Liver (tissue), 9 donors: ENCODE results near the gene PTGES. TPM values are rescaled to one million over a fixed set of nuclear protein-coding genes. Genes with fewer than 3 reads are reported as not detected.

Experiments
- DNase-seq: peaks from one replicate; pipeline ENCODE4 v3.0.0-alpha.2; 2017; ENCODE audit warnings: low spot score
- H3K27ac ChIP-seq, 2 donors: one replicate each; pipeline ENCODE4 v1.7.0; 2013; ENCODE audit warnings: inconsistent platforms in 2 of 2, low read length in 2 of 2, control low read depth in 1 of 2, low read depth in 1 of 2, mild to moderate bottlenecking in 1 of 2
- H3K27me3 ChIP-seq, 4 donors: one replicate each; pipeline versions ENCODE4 v1.6.1 to v1.7.0; 2013; ENCODE audit warnings: low read length in 3 of 4, inconsistent platforms in 1 of 4, mild to moderate bottlenecking in 1 of 4, moderate library complexity in 1 of 4; ENCODE audit not compliant: control insufficient read depth in 4 of 4, insufficient read depth in 4 of 4
- H3K36me3 ChIP-seq, 4 donors: one replicate each; pipeline versions ENCODE4 v1.6.1 to v1.7.0; 2013; ENCODE audit warnings: low read length in 3 of 4, mild to moderate bottlenecking in 3 of 4, low read depth in 1 of 4, moderate library complexity in 1 of 4; ENCODE audit not compliant: control insufficient read depth in 4 of 4, insufficient read depth in 3 of 4
- H3K4me1 ChIP-seq, 4 donors: one replicate each; pipeline versions ENCODE4 v1.6.1 to v1.7.0; 2013; ENCODE audit warnings: low read length in 3 of 4, mild to moderate bottlenecking in 3 of 4, moderate library complexity in 1 of 4; ENCODE audit not compliant: control insufficient read depth in 4 of 4, insufficient read depth in 4 of 4
- H3K4me3 ChIP-seq, 3 donors: one replicate each; pipeline versions ENCODE4 v1.6.1 to v1.7.0; 2013; ENCODE audit warnings: low read length in 3 of 3, control low read depth in 1 of 3, low read depth in 1 of 3, mild to moderate bottlenecking in 1 of 3
- H3K9ac ChIP-seq, 2 donors: one replicate each; pipeline ENCODE4 v1.7.0; 2013; ENCODE audit warnings: low read length in 2 of 2, mild to moderate bottlenecking in 2 of 2, moderate library complexity in 2 of 2, control low read depth in 1 of 2, low read depth in 1 of 2
- H3K9me3 ChIP-seq, 4 donors: one replicate each; pipeline versions ENCODE4 v1.6.1 to v1.7.0; 2013; ENCODE audit warnings: low read length in 3 of 4; ENCODE audit not compliant: control insufficient read depth in 4 of 4
- CTCF ChIP-seq: fragments of 150-350 bp; IDR thresholded peaks from 2 replicates; pipeline ENCODE4 v1.5.1; 2017; ENCODE audit warnings: improper control_type of control experiment, low read depth, low read length; ENCODE audit not compliant: missing input control
- EGR1 ChIP-seq, 2 donors: IDR thresholded peaks; 2 replicates each; pipeline ENCODE4 v1.6.1; 2016 to 2018; ENCODE audit warnings: antibody characterized with exemption in 2 of 2, low read depth in 2 of 2
- FOXA1 ChIP-seq: IDR thresholded peaks from 2 replicates; pipeline ENCODE4 v1.6.1; 2016; ENCODE audit warnings: antibody characterized with exemption
- FOXA2 ChIP-seq: IDR thresholded peaks from 2 replicates; pipeline ENCODE4 v1.6.1; 2016; ENCODE audit warnings: antibody characterized with exemption
- GABPA ChIP-seq, 2 donors: IDR thresholded peaks in 1 of 2; conservative IDR thresholded peaks in 1 of 2; 2 replicates each; pipeline ENCODE4 v1.6.1; 2016; ENCODE audit warnings: antibody characterized with exemption in 2 of 2, mild to moderate bottlenecking in 1 of 2, moderate library complexity in 1 of 2
- HNF4G ChIP-seq: IDR thresholded peaks from 2 replicates; pipeline ENCODE4 v1.6.1; 2016; ENCODE audit warnings: antibody characterized with exemption
- JUND ChIP-seq, 2 donors: IDR thresholded peaks; 2 replicates each; pipeline ENCODE4 v1.6.1; 2016; ENCODE audit warnings: antibody characterized with exemption in 2 of 2
- MAX ChIP-seq: IDR thresholded peaks from 2 replicates; pipeline ENCODE4 v1.6.1; 2016; ENCODE audit warnings: antibody characterized with exemption
- RAD21 ChIP-seq, 2 donors: IDR thresholded peaks; 2 replicates each; pipeline ENCODE4 v1.6.1; 2016; ENCODE audit warnings: antibody characterized with exemption in 2 of 2, mild to moderate bottlenecking in 2 of 2
- REST ChIP-seq: IDR thresholded peaks from 2 replicates; pipeline ENCODE4 v1.6.1; 2016; ENCODE audit warnings: antibody characterized with exemption, mild to moderate bottlenecking
- RXRA ChIP-seq, 2 donors: IDR thresholded peaks; 2 replicates each; pipeline ENCODE4 v1.6.1; 2017 to 2018; ENCODE audit warnings: antibody characterized with exemption in 2 of 2, mild to moderate bottlenecking in 1 of 2
- SP1 ChIP-seq: IDR thresholded peaks from 2 replicates; pipeline ENCODE4 v1.6.1; 2018; ENCODE audit warnings: antibody characterized with exemption, mild to moderate bottlenecking
- TAF1 ChIP-seq: conservative IDR thresholded peaks from 2 replicates; pipeline ENCODE4 v1.6.1; 2016; ENCODE audit warnings: antibody characterized with exemption, mild to moderate bottlenecking
- YY1 ChIP-seq: IDR thresholded peaks from 2 replicates; pipeline ENCODE4 v1.6.1; 2016; ENCODE audit warnings: antibody characterized with exemption, mild to moderate bottlenecking
- ZBTB33 ChIP-seq: IDR thresholded peaks from 2 replicates; pipeline ENCODE4 v1.6.1; 2016; ENCODE audit warnings: antibody characterized with exemption
- WGBS: extraction: QIAGEN DNeasy Blood & Tissue Kit; methylation state at CpG from one replicate; pipeline ENCODE4 v1.1.7; 2013; 5-methylcytosine and 5-hydroxymethylcytosine counted together
- polyA plus RNA-seq, 2 donors: library from polyadenylated mRNA; stranded (reverse) in 1 of 2; unstranded in 1 of 2; fragments of 200-250 nt in 1 of 2; fragments of >200 nt in 1 of 2; fragmentation: Nextera tagmentation in 1 of 2; extraction: Ambion mirVana in 1 of 2; gene quantifications; one replicate each; pipeline versions ENCODE4 v1.2.1 to v1.2.3, GENCODE V29; 2013 to 2015
- total RNA-seq, 2 donors: library from RNA; depleted of rRNA; stranded (reverse); fragments of >200 nt; gene quantifications; one replicate each; pipeline ENCODE4 v1.2.3, GENCODE V29; 2014
- donor health status: healthy.
- donor health status: healthy.
- donor health status: healthy.
- donor health status: healthy.
- donor health status: healthy.

PTGES gene
- total and polyA plus RNA-seq, 4 donors, result 0.07 to 0.47 (median 0.17) TPM; not detected in 1

GRCh38 chr9:129756191-129756590 is 3.3 kb upstream of the PTGES start:
- no peak for DNase-seq
- Histone ChIP-seq H3K9ac (no peak overlapping the region), H3K36me3 (no peaks in the 10 kb centered on the region), H3K4me1 (no peaks in the 10 kb centered on the region), H3K9me3 (no peaks in the 10 kb centered on the region), H3K4me3 (no peak overlapping the region), H3K27ac (no peak overlapping the region), H3K27me3 (peaks cover 0 to 4% (median 0%) of the 10 kb centered on the region in 4 donors)
- WGBS, result 93% methylated on average over 6 of the region's 6 CpGs
- TF ChIP-seq FOXA2 (no peak), YY1 (no peak), MAX (no peak), RAD21 (IDR thresholded peaks at IDR 0.05) (no peak), RXRA (IDR thresholded peaks at IDR 0.05) (no peak), GABPA (IDR thresholded peaks at IDR 0.05 in 1 of 2, conservative IDR thresholded peaks at IDR 0.05 in 1 of 2) (no peak), JUND (IDR thresholded peaks at IDR 0.05) (no peak), EGR1 (IDR thresholded peaks at IDR 0.05; ENCODE audit: low read depth in 2 of 2) (no peak), FOXA1 (no peak), CTCF (no peak), SP1 (no peak), ZBTB33 (no peak)

- H3K4me3 ChIP-seq, result no peak overlapping the region
- no peaks in the 10 kb centered on the region for H3K9me3 ChIP-seq
- no peaks in the 10 kb centered on the region for H3K36me3 ChIP-seq
- WGBS, result 80% methylated on average over 5 of the region's 5 CpGs
- H3K4me1 ChIP-seq, result no peaks in the 10 kb centered on the region
- no peak overlapping the region for H3K9ac ChIP-seq
- TF ChIP-seq ZBTB33, result no peak
- no peak for TF ChIP-seq HNF4G
- TF ChIP-seq YY1, result no peak
- TF ChIP-seq SP1, result no peak
- no peak for TF ChIP-seq RXRA (IDR thresholded peaks at IDR 0.05)
- no peak for TF ChIP-seq REST
- TF ChIP-seq TAF1, result no peak
- TF ChIP-seq RAD21 (IDR thresholded peaks at IDR 0.05), result no peak
- no peak overlapping the region for H3K27ac ChIP-seq
- H3K27me3 ChIP-seq, result peaks cover 0 to 4% (median 0%) of the 10 kb centered on the region in 4 donors
- DNase-seq, result no peak
Measured at GRCh38 chr9:129755151-129755550, 2.3 kb upstream of the PTGES start.
